Parathyroid adenoma (tissue), 2 donors: ENCODE data around the gene ARRDC4.

ENCODE experiments used
- H2AFZ ChIP-seq: fragments of 300-600 bp; sonication (generic); one replicate; pipeline ENCODE4 v1.7.0; 2017; ENCODE audit warnings: antibody characterized with exemption, mild to moderate bottlenecking
- H3K27ac ChIP-seq: fragments of 300-600 bp; sonication (generic); one replicate; pipeline ENCODE4 v1.7.0; 2017
- H3K27me3 ChIP-seq: fragments of 300-600 bp; sonication (generic); one replicate; pipeline ENCODE4 v1.7.0; 2017; ENCODE audit warnings: low read length; ENCODE audit not compliant: control insufficient read depth, insufficient read depth
- H3K36me3 ChIP-seq: fragments of 300-600 bp; sonication (generic); one replicate; pipeline ENCODE4 v1.7.0; 2017; ENCODE audit warnings: low read length; ENCODE audit not compliant: control insufficient read depth, insufficient read depth
- H3K4me1 ChIP-seq: fragments of 300-600 bp; sonication (generic); one replicate; pipeline ENCODE4 v1.7.0; 2017; ENCODE audit warnings: control low read depth
- H3K4me2 ChIP-seq: fragments of 300-600 bp; sonication (generic); one replicate; pipeline ENCODE4 v1.7.0; 2017; ENCODE audit warnings: low read length
- H3K4me3 ChIP-seq: fragments of 300-600 bp; sonication (generic); one replicate; pipeline ENCODE4 v1.7.0; 2017; ENCODE audit warnings: low read depth, low read length
- H3K79me2 ChIP-seq: fragments of 300-600 bp; sonication (generic); one replicate; pipeline ENCODE4 v1.7.0; 2017; ENCODE audit warnings: control low read depth
- H3K9ac ChIP-seq: fragments of 300-600 bp; sonication (generic); one replicate; pipeline ENCODE4 v1.7.0; 2017; ENCODE audit warnings: mild to moderate bottlenecking
- H3K9me3 ChIP-seq: fragments of 300-600 bp; sonication (generic); one replicate; pipeline ENCODE4 v1.7.0; 2017; ENCODE audit warnings: low read length; ENCODE audit not compliant: control insufficient read depth
- TF ChIP-seq, protein P1 (sequence below): fragments of 300-600 bp; sonication (generic); IDR thresholded peaks from one replicate; pipeline ENCODE4 v1.7.0; 2017; ENCODE audit warnings: antibody characterized with exemption, mild to moderate bottlenecking
- donor health status: primary hyperparathyroidism.

The ARRDC4 gene

DNA sequence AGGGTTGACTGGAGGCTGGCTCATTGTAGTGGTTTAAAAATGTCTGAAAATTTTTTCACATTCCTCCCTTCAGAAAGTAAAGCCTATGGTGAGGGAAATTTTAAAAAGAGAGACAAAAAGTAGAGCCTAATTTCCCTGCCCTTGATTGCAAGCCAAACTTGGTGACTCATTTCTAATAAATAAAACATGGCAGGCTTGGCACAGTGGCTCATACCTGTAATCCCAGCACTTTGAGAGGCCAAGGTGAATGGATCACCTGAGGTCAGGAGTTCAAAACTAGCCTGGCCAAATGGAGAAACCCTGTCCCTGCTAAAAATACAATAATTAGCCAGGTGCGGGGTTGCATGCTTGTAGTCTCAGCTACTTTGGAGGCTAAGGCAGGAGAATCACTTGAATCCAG, 18.9 kb upstream of the ARRDC4 start:
- no peak overlapping the region for H3K27ac ChIP-seq
- H3K4me2 ChIP-seq = no peak overlapping the region
- no peaks in the 10 kb centered on the region for H3K9me3 ChIP-seq
- H3K4me3 ChIP-seq = no peak overlapping the region
- H2AFZ ChIP-seq = no peak overlapping the region
- TF ChIP-seq, protein P1, sequence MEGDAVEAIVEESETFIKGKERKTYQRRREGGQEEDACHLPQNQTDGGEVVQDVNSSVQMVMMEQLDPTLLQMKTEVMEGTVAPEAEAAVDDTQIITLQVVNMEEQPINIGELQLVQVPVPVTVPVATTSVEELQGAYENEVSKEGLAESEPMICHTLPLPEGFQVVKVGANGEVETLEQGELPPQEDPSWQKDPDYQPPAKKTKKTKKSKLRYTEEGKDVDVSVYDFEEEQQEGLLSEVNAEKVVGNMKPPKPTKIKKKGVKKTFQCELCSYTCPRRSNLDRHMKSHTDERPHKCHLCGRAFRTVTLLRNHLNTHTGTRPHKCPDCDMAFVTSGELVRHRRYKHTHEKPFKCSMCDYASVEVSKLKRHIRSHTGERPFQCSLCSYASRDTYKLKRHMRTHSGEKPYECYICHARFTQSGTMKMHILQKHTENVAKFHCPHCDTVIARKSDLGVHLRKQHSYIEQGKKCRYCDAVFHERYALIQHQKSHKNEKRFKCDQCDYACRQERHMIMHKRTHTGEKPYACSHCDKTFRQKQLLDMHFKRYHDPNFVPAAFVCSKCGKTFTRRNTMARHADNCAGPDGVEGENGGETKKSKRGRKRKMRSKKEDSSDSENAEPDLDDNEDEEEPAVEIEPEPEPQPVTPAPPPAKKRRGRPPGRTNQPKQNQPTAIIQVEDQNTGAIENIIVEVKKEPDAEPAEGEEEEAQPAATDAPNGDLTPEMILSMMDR = no peak
- H3K27me3 ChIP-seq = no peaks in the 10 kb centered on the region
- H3K36me3 ChIP-seq = no peaks in the 10 kb centered on the region
- no peaks in the 10 kb centered on the region for H3K4me1 ChIP-seq
- H3K9ac ChIP-seq = no peak overlapping the region
- H3K79me2 ChIP-seq = no peaks in the 10 kb centered on the region

DNA sequence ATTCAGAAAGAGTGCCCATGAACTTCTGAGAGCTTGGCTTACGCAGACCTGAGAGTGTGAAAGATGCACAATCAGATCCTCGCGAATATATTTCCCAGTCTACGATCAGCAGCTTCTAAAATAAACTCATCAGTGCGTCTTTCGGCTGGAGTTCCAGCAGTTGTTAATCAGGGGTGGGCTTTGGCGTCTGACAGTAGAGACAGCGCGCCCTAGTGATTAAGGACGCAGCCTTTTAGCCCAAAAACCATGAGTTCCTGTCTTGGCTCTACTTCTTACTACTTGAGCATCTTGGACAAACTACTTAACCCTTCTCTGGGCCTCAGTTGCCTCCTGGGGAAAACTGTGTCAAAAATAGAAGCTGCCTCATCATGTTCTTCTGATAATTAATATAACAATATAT, 15.8 kb upstream of the ARRDC4 start:
- Histone ChIP-seq H3K27me3 (no peaks in the 10 kb centered on the region), H3K4me1 (no peaks in the 10 kb centered on the region), H3K9ac (no peak overlapping the region), H3K9me3 (no peaks in the 10 kb centered on the region), H3K4me2 (no peak overlapping the region), H3K79me2 (no peaks in the 10 kb centered on the region), H3K27ac (no peak overlapping the region), H3K36me3 (no peaks in the 10 kb centered on the region), H2AFZ (no peak overlapping the region), H3K4me3 (no peak overlapping the region)
- TF ChIP-seq, protein P1 = no peak

DNA sequence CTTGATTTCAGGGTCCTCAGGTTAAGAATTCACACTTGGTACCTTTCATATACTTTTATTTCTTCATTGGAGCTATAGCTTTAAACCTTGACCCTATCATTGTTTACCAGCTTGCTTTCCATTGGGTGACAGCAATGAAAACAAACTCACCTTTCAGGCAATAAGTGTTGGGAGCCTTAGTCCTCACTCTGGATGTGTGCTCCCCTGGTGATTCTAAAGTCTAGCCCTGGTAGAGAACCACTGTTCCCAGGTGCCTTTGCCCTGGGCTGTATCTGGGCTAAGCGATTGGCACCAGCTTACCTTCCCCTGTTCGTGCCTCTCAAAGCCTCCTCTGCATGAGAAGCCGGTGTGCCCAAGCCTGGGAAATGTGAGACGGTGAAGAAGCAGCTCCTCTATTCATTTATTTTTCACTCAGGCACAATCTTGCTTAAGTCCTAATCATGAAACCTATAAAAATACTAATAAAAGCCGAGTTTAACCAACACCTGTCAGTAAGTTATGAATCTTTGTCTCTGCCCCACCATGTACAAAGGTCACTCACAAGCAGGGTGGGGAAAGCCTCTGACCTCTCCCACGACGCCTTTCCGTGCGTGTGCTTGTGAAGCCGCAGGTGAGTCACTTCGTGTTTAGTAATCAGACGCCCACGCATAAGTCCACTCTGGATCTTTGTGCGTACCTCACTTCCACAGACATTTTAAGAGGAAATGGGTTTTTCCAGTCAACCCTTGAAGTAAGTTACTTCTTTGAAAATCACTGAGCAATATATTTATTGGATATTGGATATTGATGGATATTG, 12.8 kb upstream of the ARRDC4 start:
- TF ChIP-seq, protein P1 = no peak
- Histone ChIP-seq H3K4me3 (no peak overlapping the region), H3K4me1 (no peaks in the 10 kb centered on the region), H3K4me2 (no peak overlapping the region), H3K9me3 (no peaks in the 10 kb centered on the region), H3K79me2 (no peaks in the 10 kb centered on the region), H3K36me3 (no peaks in the 10 kb centered on the region), H2AFZ (no peak overlapping the region), H3K27ac (no peak overlapping the region), H3K27me3 (no peaks in the 10 kb centered on the region), H3K9ac (no peak overlapping the region)

DNA sequence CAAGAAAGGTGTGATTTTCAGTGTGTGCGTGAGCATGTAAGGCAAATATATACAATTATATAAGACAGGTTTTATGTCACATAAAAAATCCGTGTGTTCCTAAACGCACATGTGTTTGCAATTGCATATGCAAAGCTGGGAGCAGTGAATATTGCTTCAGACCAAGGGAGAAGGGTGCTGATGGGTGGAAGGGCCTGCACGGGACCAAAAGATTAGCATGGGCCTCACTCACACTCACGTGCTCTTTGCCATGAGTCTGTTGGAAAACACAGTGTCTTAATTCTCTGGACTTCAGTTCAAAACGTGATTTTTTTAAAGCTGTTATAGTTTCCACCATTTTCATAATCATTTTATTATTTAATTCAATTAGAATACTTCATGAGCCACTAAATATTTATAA, 7.2 kb upstream of the ARRDC4 start:
- TF ChIP-seq, protein P1 = no peak

DNA sequence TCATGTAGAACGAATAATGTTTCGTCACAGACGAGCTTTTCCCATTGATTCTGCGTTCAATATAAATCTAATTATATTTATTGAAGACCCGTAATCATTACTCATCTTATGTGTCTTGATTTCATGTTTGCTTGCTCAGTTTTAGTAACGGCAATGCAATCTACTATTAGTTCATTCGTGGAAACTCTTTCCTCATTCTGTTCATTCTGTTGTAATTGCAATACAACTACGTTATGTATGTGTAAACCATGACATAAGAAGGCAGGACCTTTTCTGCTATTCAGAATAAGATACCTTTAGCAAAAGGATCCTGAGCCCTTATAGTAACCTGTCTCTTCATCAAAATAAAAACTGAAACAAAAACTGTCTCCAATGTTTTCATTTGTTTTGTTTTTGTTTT, 6.8 kb upstream of the ARRDC4 start:
- no peak overlapping the region for H3K9ac ChIP-seq
- H3K4me2 ChIP-seq = no peak overlapping the region
- H3K27me3 ChIP-seq = no peaks in the 10 kb centered on the region
- H3K79me2 ChIP-seq = no peaks in the 10 kb centered on the region
- H3K9me3 ChIP-seq = no peaks in the 10 kb centered on the region
- no peaks in the 10 kb centered on the region for H3K4me1 ChIP-seq
- no peaks in the 10 kb centered on the region for H3K36me3 ChIP-seq
- TF ChIP-seq, protein P1 = no peak
- no peak overlapping the region for H3K4me3 ChIP-seq
- H3K27ac ChIP-seq = no peak overlapping the region
- no peak overlapping the region for H2AFZ ChIP-seq

More for the DNA sequence above, 7.2 kb upstream of the ARRDC4 start:
- Histone ChIP-seq H3K79me2 (no peaks in the 10 kb centered on the region), H3K27me3 (no peaks in the 10 kb centered on the region), H3K4me2 (no peak overlapping the region), H2AFZ (no peak overlapping the region), H3K4me1 (no peaks in the 10 kb centered on the region), H3K36me3 (no peaks in the 10 kb centered on the region), H3K9ac (no peak overlapping the region), H3K9me3 (no peaks in the 10 kb centered on the region), H3K27ac (no peak overlapping the region), H3K4me3 (no peak overlapping the region)
